ENCODE data around the gene LCORL.
A peak's percentile ranks its signal among the peaks of the same experiment; 100 is the strongest.
"Not testable (repeated sequence)": the region's sequence is repeated elsewhere in the genome, so short reads cannot be mapped to it uniquely, and the experiment has no call there.

Gene LCORL

DNA sequence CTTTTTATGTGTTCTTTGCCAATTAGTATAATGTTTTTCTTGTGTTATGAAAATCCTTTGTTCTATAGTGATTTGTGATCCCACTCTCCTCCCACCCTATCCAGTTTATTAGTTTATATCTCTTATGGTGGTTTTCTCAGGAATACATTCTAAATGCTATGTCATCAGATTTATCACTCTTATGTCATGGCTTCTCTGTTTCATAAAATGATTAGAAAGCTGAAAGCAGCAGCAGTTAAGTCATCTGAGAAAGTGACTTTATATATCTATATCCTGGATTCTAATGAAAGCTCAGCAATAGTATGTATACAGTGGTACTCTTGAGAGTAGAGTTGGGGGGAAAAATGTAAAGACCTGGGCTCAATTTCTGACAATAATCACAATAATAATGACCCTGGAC lies 169.6 kb downstream of the LCORL start:
- DNase-seq (ENCODE audit: low read depth in 2 of 2), result no peak

DNA sequence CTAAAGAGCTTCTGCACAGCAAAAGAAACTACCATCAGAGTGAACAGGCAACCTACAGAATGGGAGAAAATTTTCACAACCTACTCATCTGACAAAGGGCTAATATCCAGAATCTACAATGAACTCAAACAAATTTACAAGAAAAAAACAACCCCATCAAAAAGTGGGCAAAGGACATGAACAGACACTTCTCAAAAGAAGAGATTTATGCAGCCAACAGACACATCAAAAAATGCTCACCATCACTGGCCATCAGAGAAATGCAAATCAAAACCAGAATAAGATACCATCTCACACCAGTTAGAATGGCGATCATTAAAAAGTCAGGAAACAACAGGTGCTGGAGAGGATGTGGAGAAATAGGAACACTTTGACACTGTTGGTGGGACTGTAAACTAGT lies 171.3 kb downstream of the LCORL start:
- DNase-seq (ENCODE audit: low read depth in 2 of 2), result not testable (repeated sequence)

- no peak for DNase-seq (ENCODE audit: low read depth in 2 of 2)
Measured at GRCh38 chr4:17846266-17846665, 175.3 kb downstream of the LCORL start.

DNA sequence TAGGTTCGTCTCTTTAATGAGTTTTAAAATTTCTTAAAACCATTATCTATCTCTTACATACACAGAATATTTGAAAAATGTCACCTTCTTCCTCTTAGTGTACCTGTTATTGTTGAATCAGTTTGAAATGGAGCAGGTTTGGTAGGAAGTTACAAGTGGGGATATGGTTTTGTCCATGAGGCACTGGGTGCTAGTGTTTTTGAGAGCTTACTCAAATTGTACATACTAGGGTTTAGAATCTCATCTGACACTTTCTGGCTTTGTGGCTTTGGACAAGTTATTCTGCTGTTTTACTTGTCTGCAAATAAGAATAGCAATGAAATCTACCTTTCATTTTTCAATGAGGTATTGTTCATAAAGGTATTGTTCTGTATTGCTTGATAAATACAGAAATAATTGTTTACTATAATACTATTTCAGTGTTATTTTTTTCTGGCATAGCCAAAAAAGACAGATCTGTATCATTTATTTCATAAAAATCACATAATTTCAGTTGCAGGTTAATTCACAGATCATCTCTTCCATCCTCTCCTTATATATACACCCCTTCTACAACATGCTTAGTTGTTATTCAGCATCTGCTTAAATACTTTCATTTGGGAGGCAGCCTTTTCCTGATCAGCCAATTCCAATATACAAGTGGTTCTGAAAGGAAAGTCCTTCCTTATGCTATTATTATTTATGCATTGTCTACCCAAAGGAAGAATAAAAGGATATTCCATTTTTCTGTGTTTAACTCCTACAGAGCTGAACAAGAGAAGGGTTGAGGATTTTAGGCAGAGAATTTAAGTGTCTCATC lies 197.5 kb downstream of the LCORL start:
- DNase-seq (ENCODE audit: low read depth in 2 of 2), result no peak

DNA sequence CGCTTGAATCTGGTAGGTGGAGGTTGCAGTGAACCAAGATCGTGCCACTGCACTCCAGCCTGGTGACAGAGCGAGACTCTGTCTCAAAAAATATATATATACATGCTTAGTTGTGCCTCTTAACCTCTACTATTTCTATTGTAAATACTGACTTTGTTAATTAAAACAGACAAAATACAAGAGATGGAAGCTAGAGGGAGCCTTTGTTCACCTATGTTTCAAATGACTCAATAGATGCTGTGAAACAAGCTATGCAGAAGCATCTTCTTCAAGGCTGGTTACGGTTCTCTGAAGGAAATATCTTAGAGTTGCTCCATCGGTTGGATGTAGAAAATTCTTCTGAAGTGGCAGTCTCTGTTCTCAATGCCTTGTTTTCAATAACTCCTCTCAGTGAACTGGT lies 204.5 kb downstream of the LCORL start:
- no peak for DNase-seq (ENCODE audit: low read depth in 2 of 2)

GRCh38 chr4:17816142-17816541 lies 205.4 kb downstream of the LCORL start:
- no peak for DNase-seq (ENCODE audit: low read depth in 2 of 2)

DNA sequence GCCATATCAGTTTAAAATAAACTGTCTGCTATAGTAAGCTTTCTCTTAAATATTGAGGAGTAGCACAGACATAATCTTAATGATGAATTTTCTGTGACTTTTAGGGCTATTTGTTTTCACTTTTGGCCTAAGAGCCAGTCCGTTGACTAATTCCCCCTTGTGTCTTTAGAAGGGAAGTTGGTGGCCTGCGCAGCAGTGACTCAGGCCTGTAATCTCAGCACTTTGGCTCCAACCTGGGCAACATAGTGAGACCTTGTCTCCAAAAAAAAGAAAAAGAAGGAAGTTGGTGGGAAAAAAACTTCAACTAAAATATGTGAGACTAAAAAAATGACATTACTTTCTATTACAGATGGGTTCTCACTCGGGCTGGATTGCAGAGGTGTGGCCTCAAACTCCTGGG lies 207.4 kb downstream of the LCORL start:
- no peak for DNase-seq (ENCODE audit: low read depth in 2 of 2)

- no peak for DNase-seq (ENCODE audit: low read depth in 2 of 2)
Measured at GRCh38 chr4:17812801-17813200, 208.8 kb downstream of the LCORL start.

DNA sequence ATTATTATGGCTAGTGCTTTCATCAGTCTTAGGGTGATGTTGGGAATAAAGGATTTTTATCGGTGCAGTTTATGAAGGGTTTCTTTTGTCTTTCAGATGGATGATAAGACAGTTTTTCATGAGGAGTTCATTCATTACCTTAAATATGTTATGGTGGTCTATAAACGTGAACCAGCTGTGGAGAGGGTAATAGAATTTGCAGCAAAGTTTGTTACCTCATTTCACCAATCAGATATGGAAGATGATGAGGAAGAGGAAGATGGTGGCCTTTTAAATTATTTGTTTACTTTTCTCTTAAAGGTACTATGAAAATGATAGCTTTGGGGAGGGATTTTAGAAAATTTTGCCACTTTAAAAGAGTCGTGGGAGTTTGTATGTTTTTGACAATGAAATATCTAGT lies 209.4 kb downstream of the LCORL start:
- DNase-seq (ENCODE audit: low read depth in 2 of 2), result no peak

DNA sequence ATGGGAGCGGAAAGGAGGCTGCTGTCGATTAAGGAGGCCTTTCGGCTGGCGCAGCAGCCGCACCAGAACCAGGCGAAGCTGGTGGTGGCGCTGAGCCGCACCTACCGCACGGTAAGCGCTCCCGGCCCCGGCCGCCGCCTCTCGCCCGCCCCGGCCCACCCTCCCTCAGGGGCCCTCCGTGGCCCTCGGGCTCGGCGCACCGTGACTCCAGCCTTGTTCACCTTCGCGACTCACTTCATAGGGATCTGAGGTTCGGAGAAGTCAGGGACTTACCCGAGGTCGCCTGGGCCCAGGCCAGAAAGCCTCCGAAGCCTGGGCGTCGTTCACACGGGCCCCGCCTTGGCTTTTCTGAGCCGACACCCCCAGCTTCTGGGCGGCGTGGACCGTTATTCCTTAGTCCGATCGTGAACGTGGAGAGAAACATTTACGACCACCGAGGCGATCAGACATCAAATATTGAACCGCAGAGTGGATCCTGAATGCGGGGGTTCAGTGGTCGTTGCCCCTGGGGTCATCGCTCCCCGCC lies 210.4 kb downstream of the LCORL start:
- DNase-seq (ENCODE audit: low read depth in 2 of 2), result peak in 1 of 2 experiments; percentile 13

DNA sequence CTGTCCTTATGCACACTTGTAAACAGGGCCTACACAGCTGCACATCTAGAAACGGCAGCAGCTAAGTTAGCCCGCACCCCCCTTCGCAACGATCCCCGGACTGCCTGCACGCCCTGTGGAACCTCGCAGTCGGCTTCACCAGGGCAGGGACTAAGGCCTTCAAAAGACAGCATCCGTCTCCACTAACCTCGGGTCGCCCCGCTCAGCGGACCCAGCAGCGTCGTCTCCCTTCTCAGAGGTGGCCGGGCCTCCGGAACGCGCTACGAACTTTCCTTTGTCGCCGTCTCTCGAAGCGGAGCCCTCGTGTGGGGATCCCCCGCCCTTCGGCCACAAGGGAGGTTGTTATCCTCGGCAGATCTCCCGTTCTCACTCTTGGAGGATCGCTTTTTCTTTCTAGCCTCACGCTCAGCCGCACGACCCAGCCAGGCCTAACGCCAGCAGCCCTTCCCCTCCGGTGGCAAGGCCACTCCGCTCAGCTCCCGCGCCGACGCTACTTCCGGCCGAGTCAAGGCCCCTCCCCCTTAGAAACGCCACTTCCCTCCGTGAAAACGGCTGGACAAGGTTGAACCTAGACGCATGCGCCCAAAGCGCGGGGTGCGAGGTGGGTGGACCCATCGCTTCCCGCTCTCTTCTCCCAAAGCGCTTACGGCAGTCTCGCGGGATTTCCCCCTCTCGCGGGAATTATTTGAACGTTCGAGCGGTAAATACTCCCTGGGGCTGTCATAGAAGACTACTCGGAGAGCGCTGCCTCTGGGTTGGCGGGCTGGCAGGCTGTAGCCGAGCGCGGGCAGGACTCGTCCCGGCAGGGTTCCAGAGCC lies 211.1 kb downstream of the LCORL start, which contains the start of the genes DCAF16 and NCAPG:
TSS of gene DCAF16 (minus strand) at position 498 of the 818 bp plus-strand sequence. CDS start 6,616 bp downstream, outside the sequence.
TSS of gene NCAPG (plus strand) at position 720 of the 818 bp plus-strand sequence. CDS start 99 bp downstream, outside the sequence.
- DNase-seq (ENCODE audit: low read depth in 2 of 2), result peak; percentile 96 to 99

- no peak for DNase-seq (ENCODE audit: low read depth in 2 of 2)
Measured at GRCh38 chr4:17809667-17810066, 211.9 kb downstream of the LCORL start.

- no peak for DNase-seq (ENCODE audit: low read depth in 2 of 2)
Measured at GRCh38 chr4:17807446-17807845, 214.1 kb downstream of the LCORL start.

GRCh38 chr4:17805580-17806155 lies 215.9 kb downstream of the LCORL start:
- no peak for DNase-seq (ENCODE audit: low read depth in 2 of 2)

- no peak for DNase-seq (ENCODE audit: low read depth in 2 of 2)
Measured at GRCh38 chr4:17797808-17798207, 223.7 kb downstream of the LCORL start.

DNA sequence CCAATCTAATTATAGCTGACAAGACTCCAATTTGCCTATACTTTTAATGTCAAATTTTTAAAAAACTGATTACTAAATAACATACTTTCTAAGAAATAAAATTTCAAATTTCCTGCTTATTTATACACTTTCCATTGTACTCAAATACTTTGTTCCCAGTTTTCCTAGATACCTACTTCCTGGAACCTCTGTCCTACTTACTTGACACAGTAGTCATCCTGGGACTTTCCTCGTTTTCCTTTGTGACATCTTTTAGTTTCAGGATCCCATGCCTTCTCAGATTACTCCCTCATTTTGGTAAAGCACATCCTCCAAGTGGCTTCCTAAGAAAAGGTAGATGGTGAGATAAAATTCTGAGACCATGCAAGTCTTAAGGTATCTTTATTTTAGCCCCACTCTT lies 226.8 kb downstream of the LCORL start:
- DNase-seq (ENCODE audit: low read depth in 2 of 2), result no peak

Measured in stimulated activated CD4-positive, alpha-beta T cell treated with anti-CD3 and anti-CD28 coated beads, Interleukin-12 subunit alpha, Interleukin-12 subunit beta, amount 100 ng/mL, for 24 hours (primary cell).